ENCODE measurements around the gene ALDH18A1. TPM values are rescaled to one million over a fixed set of nuclear protein-coding genes. Genes with fewer than 3 reads are reported as not detected.

Gene ALDH18A1
- total and polyA plus RNA-seq, 4 experiments from 2014 or later: 25.9 to 77.5 (median 41.0) TPM

DNA sequence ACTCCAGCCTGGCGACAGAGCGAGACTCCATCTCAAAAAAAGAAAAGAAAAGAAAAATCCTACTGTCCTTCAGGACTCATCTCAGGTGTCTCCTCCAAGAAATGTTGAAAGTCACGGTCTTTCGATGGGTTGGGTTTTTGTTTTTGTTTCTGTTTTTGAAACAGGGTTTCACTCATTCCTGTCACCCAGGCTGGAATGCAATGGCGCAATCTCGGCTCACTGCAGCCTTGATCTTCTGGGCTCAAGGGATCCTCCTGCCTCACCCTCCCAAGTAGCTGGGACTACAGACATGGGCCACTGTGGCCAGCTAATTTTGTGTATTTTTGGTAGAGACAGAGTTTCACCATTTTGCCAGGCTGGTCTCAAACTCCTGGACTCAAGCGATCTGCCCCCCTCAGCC lies 92.2 kb downstream of the ALDH18A1 start:
- no peak for DNase-seq
- POLR2A ChIA-PET (ENCODE audit: partially characterized antibody): no interaction called here
- peaks cover 10% of the 10 kb centered on the region for H3K4me1 ChIP-seq (ENCODE audit: insufficient read depth, low read length)
- Mint-ChIP-seq H3K9me3 (peaks cover 0 to 3% (median 0%) of the 10 kb centered on the region in 8 donors), H3K4me1 (peaks cover 8 to 23% (median 11%) of the 10 kb centered on the region in 4 donors), H3K27ac (no peak overlapping the region), H3K4me3 (no peak overlapping the region), H3K27me3 (peaks cover 0 to 4% of the 10 kb centered on the region in 2 donors), H3K36me3 (peaks cover 0 to 8% of the 10 kb centered on the region in 2 donors)
- no peaks in the 10 kb centered on the region for H3K36me3 ChIP-seq (ENCODE audit: insufficient read depth, low read length)
- CTCF ChIA-PET (ENCODE audit: partially characterized antibody): no interaction called here
- H3K27ac ChIP-seq (ENCODE audit: low read depth, low read length): no peak overlapping the region
- no peaks in the 10 kb centered on the region for H3K9me3 ChIP-seq (ENCODE audit: control insufficient read depth in 1 of 2, low read length in 2 of 2)
- H3K27me3 ChIP-seq (ENCODE audit: insufficient read depth, low read length): no peaks in the 10 kb centered on the region
- intact Hi-C loops (cut with micrococcal nuclease): loop anchor here (5.0 to 10.0 kb wide), 2 partner anchors 93 to 1021 kb away; partner anchors contain the start of genes ALDH18A1 and TM9SF3
- H3K4me3 ChIP-seq (ENCODE audit: low read length in 2 of 2): no peak overlapping the region

- peaks cover 0 to 4% of the 10 kb centered on the region in 2 donors for H3K27me3 Mint-ChIP-seq
Measured at GRCh38 chr10:95562341-95562965, 94.1 kb downstream of the ALDH18A1 start.

GRCh38 chr10:95561864-95562177 lies 94.7 kb downstream of the ALDH18A1 start:
- Histone ChIP-seq H3K9me3 (ENCODE audit: control insufficient read depth in 1 of 2, low read length in 2 of 2) (no peaks in the 10 kb centered on the region), H3K27me3 (ENCODE audit: insufficient read depth, low read length) (no peaks in the 10 kb centered on the region), H3K27ac (ENCODE audit: low read depth, low read length) (no peak overlapping the region), H3K4me1 (ENCODE audit: insufficient read depth, low read length) (peaks cover 10% of the 10 kb centered on the region), H3K36me3 (ENCODE audit: insufficient read depth, low read length) (no peaks in the 10 kb centered on the region), H3K4me3 (ENCODE audit: low read length in 2 of 2) (peak overlapping the region in 1 of 2 donors; percentile 32)
- Mint-ChIP-seq H3K36me3 (peaks cover 0 to 8% of the 10 kb centered on the region in 2 donors), H3K9me3 (peaks cover 0 to 3% (median 0%) of the 10 kb centered on the region in 8 donors), H3K4me3 (peak overlapping the region; percentile 74 to 100 (median 89)), H3K27me3 (peaks cover 0 to 4% of the 10 kb centered on the region in 2 donors), H3K27ac (peak overlapping the region in 5 of 7 donors; percentile 36 to 89 (median 83)), H3K4me1 (peaks cover 8 to 23% (median 11%) of the 10 kb centered on the region in 4 donors)
- DNase-seq: no peak
- CTCF ChIA-PET (ENCODE audit: partially characterized antibody): interaction anchor here (1.2 kb wide), 1 partner anchor 132 kb away, joined by 5 read pairs; the partner anchor contains the start of gene TCTN3
- POLR2A ChIA-PET (ENCODE audit: partially characterized antibody): no interaction called here
- intact Hi-C loops (cut with micrococcal nuclease): loop anchor here (1.0 to 10.0 kb wide), 4 partner anchors 95 to 1023 kb away; partner anchors contain the start of genes ALDH18A1, CC2D2B, TCTN3 and TM9SF3

More at GRCh38 chr10:95562341-95562965, 94.1 kb downstream of the ALDH18A1 start:
- Mint-ChIP-seq H3K4me1 (peaks cover 8 to 23% (median 11%) of the 10 kb centered on the region in 4 donors), H3K9me3 (peaks cover 0 to 3% (median 0%) of the 10 kb centered on the region in 8 donors), H3K36me3 (peaks cover 0 to 8% of the 10 kb centered on the region in 2 donors), H3K27ac (peak overlapping the region in 4 of 7 donors; percentile 21 to 87 (median 37)), H3K4me3 (peak overlapping the region in 7 of 8 donors; percentile 2 to 100 (median 89))
- intact Hi-C loops (cut with micrococcal nuclease): loop anchor here (5.0 to 10.0 kb wide), 2 partner anchors 95 to 1022 kb away; partner anchors contain the start of genes ALDH18A1 and TM9SF3
- ChIA-PET POLR2A (ENCODE audit: partially characterized antibody) (no interaction called here), CTCF (ENCODE audit: partially characterized antibody) (interaction anchor here (1.2 kb wide), 1 partner anchor 131 kb away, joined by 5 read pairs; the partner anchor contains the start of gene TCTN3)
- Histone ChIP-seq H3K4me3 (ENCODE audit: low read length in 2 of 2) (no peak overlapping the region), H3K4me1 (ENCODE audit: insufficient read depth, low read length) (peaks cover 10% of the 10 kb centered on the region), H3K9me3 (ENCODE audit: control insufficient read depth in 1 of 2, low read length in 2 of 2) (no peaks in the 10 kb centered on the region), H3K27ac (ENCODE audit: low read depth, low read length) (no peak overlapping the region), H3K27me3 (ENCODE audit: insufficient read depth, low read length) (no peaks in the 10 kb centered on the region), H3K36me3 (ENCODE audit: insufficient read depth, low read length) (no peaks in the 10 kb centered on the region)
- no peak for DNase-seq

DNA sequence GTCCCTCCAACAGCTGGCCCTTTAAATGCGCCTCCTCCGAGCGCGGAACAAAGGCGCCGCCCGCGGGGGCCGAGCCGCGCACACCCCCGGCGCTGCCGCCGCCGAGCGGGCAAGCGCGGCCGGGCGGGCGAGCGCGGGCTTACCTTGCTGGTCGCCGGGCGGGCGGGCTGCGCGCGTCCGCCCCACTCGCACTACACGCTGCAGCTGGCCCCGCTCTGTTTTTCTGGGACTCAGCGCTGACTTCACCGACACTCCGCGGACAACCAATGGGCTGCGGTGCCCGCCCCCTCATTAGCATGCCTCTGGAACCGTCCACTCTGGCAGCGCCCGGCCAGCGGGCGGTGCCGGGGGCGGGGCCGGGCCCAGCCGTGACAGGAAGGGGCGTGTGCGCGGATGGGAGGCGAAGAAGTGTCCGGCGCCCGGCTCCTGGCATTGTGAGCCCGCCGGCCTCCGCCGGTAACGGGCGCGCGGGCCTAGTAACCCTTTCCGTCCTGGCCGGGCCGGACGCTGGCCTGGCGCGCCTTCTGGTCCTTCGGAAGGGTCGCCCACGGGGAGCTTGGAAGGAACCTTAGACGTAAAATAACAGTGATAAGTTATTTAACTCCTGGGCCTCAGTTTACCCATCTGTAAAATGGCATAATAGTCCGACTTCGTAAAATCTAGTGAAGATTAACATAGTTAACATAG lies 95.2 kb downstream of the ALDH18A1 start, which contains the start of gene SORBS1:
Gene SORBS1, minus strand, starts transcription at position 195 of the 687 bp plus-strand sequence. CDS start 120,236 bp downstream, outside the sequence.
- peaks cover 8 to 23% (median 11%) of the 10 kb centered on the region in 4 donors for H3K4me1 Mint-ChIP-seq
- Histone ChIP-seq H3K4me3 (ENCODE audit: low read length in 2 of 2) (peak within 1 kb of the TSS; percentile 90 to 92), H3K27ac (ENCODE audit: low read depth, low read length) (peak within 1 kb of the TSS; percentile 54), H3K36me3 (ENCODE audit: insufficient read depth, low read length) (no peaks in the 10 kb centered on the region), H3K9me3 (ENCODE audit: control insufficient read depth in 1 of 2, low read length in 2 of 2) (no peaks in the 10 kb centered on the region), H3K27me3 (ENCODE audit: insufficient read depth, low read length) (no peaks in the 10 kb centered on the region), H3K4me1 (ENCODE audit: insufficient read depth, low read length) (peaks cover 10% of the 10 kb centered on the region)
- peaks cover 0 to 4% of the 10 kb centered on the region in 2 donors for H3K27me3 Mint-ChIP-seq
- peak; percentile 85 to 92 (median 87) for DNase-seq
- H3K36me3 Mint-ChIP-seq: peaks cover 0 to 8% of the 10 kb centered on the region in 2 donors
- POLR2A ChIA-PET (ENCODE audit: partially characterized antibody): no interaction called here
- H3K4me3 Mint-ChIP-seq: peak within 1 kb of the TSS; percentile 96 to 100 (median 100)
- intact Hi-C loops (cut with micrococcal nuclease): loop anchor here (1.0 to 10.0 kb wide), 4 partner anchors 96 to 1023 kb away; partner anchors contain the start of genes ALDH18A1, CC2D2B, TCTN3 and TM9SF3
- peaks cover 0 to 3% (median 0%) of the 10 kb centered on the region in 8 donors for H3K9me3 Mint-ChIP-seq
- CTCF ChIA-PET (ENCODE audit: partially characterized antibody): interaction anchor here (0.6 kb wide), 1 partner anchor 9 kb away, joined by 3 read pairs; no protein-coding TSS in a partner anchor
- peak within 1 kb of the TSS; percentile 83 to 99 (median 96) for H3K27ac Mint-ChIP-seq

DNA sequence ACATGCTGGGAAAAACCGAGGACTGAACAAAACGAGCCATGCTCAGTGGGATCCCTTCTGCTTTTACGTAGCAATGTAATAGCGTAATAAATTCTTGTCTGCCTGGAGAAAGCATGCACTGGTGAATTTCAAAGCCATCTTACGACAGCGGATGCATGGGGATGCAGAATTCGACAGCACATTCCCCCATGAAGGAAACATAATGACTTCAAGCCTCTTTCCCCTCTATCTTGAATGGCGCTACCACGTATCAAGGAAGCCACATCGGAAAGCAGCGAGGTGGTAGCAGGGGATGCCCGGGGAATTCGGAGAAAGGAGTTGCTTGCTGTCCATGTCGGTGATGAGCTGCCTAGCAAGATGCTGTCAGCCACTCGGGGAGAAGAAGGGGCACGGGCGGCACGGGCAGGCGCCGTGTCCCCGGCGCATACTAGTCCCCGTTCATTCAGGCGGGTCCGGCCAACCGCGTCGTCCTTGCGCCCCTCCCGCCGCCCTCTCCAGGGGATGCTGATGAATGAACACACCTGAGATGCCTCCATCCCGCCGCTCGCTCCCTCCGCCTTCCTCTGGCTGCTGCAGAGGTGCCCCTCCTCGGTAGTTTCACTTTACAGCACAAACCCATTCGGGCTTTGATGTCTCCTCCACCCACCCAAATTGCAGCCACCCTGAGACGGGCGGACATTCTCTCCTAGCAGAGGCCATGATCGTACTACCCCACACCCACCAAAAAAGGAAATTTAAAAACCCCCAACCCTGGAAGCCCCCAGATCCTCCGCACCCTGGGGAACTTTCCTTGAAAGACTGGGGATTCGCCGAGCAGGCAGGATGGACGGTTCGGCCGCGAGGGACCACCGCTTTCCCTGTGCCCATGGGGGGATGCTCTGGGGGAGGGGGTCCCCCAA lies 96.0 kb downstream of the ALDH18A1 start:
- H3K4me3 Mint-ChIP-seq: peak overlapping the region; percentile 96 to 100 (median 100)
- no peaks in the 10 kb centered on the region for H3K27me3 ChIP-seq (ENCODE audit: insufficient read depth, low read length)
- peaks cover 10% of the 10 kb centered on the region for H3K4me1 ChIP-seq (ENCODE audit: insufficient read depth, low read length)
- ChIA-PET POLR2A (ENCODE audit: partially characterized antibody) (no interaction called here), CTCF (ENCODE audit: partially characterized antibody) (interaction anchor here (0.6 kb wide), 1 partner anchor 10 kb away, joined by 3 read pairs; no protein-coding TSS in a partner anchor)
- peaks cover 0 to 8% of the 10 kb centered on the region in 2 donors for H3K36me3 Mint-ChIP-seq
- peak overlapping the region; percentile 83 to 99 (median 96) for H3K27ac Mint-ChIP-seq
- peaks cover 8 to 23% (median 11%) of the 10 kb centered on the region in 4 donors for H3K4me1 Mint-ChIP-seq
- H3K27ac ChIP-seq (ENCODE audit: low read depth, low read length): peak overlapping the region; percentile 54
- no peaks in the 10 kb centered on the region for H3K36me3 ChIP-seq (ENCODE audit: insufficient read depth, low read length)
- H3K9me3 Mint-ChIP-seq: peaks cover 0 to 3% (median 0%) of the 10 kb centered on the region in 8 donors
- H3K4me3 ChIP-seq (ENCODE audit: low read length in 2 of 2): peak overlapping the region; percentile 90 to 92
- H3K9me3 ChIP-seq (ENCODE audit: control insufficient read depth in 1 of 2, low read length in 2 of 2): no peaks in the 10 kb centered on the region
- intact Hi-C loops (cut with micrococcal nuclease): loop anchor here (1.0 to 10.0 kb wide), 4 partner anchors 97 to 1024 kb away; partner anchors contain the start of genes ALDH18A1, CC2D2B, TCTN3 and TM9SF3
- peak; percentile 35 to 73 (median 57) for DNase-seq
- H3K27me3 Mint-ChIP-seq: peaks cover 0 to 4% of the 10 kb centered on the region in 2 donors

GRCh38 chr10:95559896-95560277 lies 96.6 kb downstream of the ALDH18A1 start:
- intact Hi-C loops (cut with micrococcal nuclease): loop anchor here (5.0 to 10.0 kb wide), 2 partner anchors 97 to 1025 kb away; partner anchors contain the start of genes ALDH18A1 and TM9SF3
- Mint-ChIP-seq H3K4me3 (peak overlapping the region; percentile 96 to 100 (median 100)), H3K36me3 (peaks cover 0 to 8% of the 10 kb centered on the region in 2 donors), H3K27ac (peak overlapping the region in 4 of 7 donors; percentile 8 to 96 (median 62)), H3K4me1 (peaks cover 8 to 23% (median 11%) of the 10 kb centered on the region in 4 donors), H3K9me3 (peaks cover 0 to 5% (median 0%) of the 10 kb centered on the region in 8 donors), H3K27me3 (peaks cover 0 to 4% of the 10 kb centered on the region in 2 donors)
- H3K4me3 ChIP-seq (ENCODE audit: low read length in 2 of 2): peak overlapping the region in 1 of 2 donors; percentile 92
- no peaks in the 10 kb centered on the region for H3K9me3 ChIP-seq (ENCODE audit: control insufficient read depth in 1 of 2, low read length in 2 of 2)
- ChIA-PET CTCF (ENCODE audit: partially characterized antibody) (no interaction called here), POLR2A (ENCODE audit: partially characterized antibody) (no interaction called here)
- DNase-seq: no peak
- H3K27me3 ChIP-seq (ENCODE audit: insufficient read depth, low read length): no peaks in the 10 kb centered on the region
- no peaks in the 10 kb centered on the region for H3K36me3 ChIP-seq (ENCODE audit: insufficient read depth, low read length)
- H3K27ac ChIP-seq (ENCODE audit: low read depth, low read length): no peak overlapping the region
- H3K4me1 ChIP-seq (ENCODE audit: insufficient read depth, low read length): peaks cover 10% of the 10 kb centered on the region
